Heart left ventricle (tissue), 16 donors: ENCODE results near the gene KCNV2. TPM values are rescaled to one million over a fixed set of nuclear protein-coding genes. Genes with fewer than 3 reads are reported as not detected.

Experiments
- ATAC-seq, 4 donors: fragments of 200-7000 bp; cut with Tn5 transposase; one replicate each; pipeline ENCODE4 v1.9.1; 2020 to 2022; ENCODE audit warnings: moderate library complexity in 4 of 4, mild to moderate bottlenecking in 3 of 4, moderate number of reproducible peaks in 1 of 4
- DNase-seq, 5 donors: peaks; one replicate each; pipeline ENCODE4 v3.0.0-alpha.2; 2020
- H3K27ac ChIP-seq, 12 donors: fragments of 200-600 bp; sonication (generic) in 4 of 12; one replicate each; pipeline versions ENCODE4 v1.5.0 to v1.8.0; 2016 to 2022; ENCODE audit warnings: mild to moderate bottlenecking in 2 of 12
- H3K27me3 ChIP-seq, 9 donors: fragments of 200-600 bp; sonication (generic) in 2 of 9; one replicate each; pipeline versions ENCODE4 v1.5.1 to v1.8.0; 2016 to 2022; ENCODE audit warnings: mild to moderate bottlenecking in 3 of 9
- H3K36me3 ChIP-seq, 9 donors: fragments of 200-600 bp; sonication (generic) in 2 of 9; one replicate each; pipeline versions ENCODE4 v1.5.0 to v1.8.0; 2018 to 2022; ENCODE audit warnings: mild to moderate bottlenecking in 2 of 9
- H3K4me1 ChIP-seq, 12 donors: fragments of 200-600 bp; sonication (generic) in 4 of 12; one replicate each; pipeline versions ENCODE4 v1.5.0 to v1.8.0; 2016 to 2022; ENCODE audit warnings: mild to moderate bottlenecking in 3 of 12
- H3K4me3 ChIP-seq, 12 donors: fragments of 200-600 bp; sonication (generic) in 4 of 12; one replicate each; pipeline versions ENCODE4 v1.5.0 to v1.8.0; 2017 to 2022; ENCODE audit warnings: mild to moderate bottlenecking in 9 of 12, moderate library complexity in 4 of 12
- H3K9me3 ChIP-seq, 12 donors: fragments of 200-600 bp; sonication (generic) in 4 of 12; one replicate each; pipeline versions ENCODE4 v1.5.0 to v1.8.0; 2016 to 2022; ENCODE audit warnings: mild to moderate bottlenecking in 1 of 12
- CTCF ChIP-seq, 12 donors: fragments of 200-600 bp; sonication (generic) in 4 of 12; IDR thresholded peaks; one replicate each; pipeline versions ENCODE4 v1.5.0 to v1.8.0; 2018 to 2022; ENCODE audit warnings: antibody characterized with exemption in 12 of 12, mild to moderate bottlenecking in 5 of 12
- POLR2A ChIP-seq, 2 donors: fragments of 450-650 bp; IDR thresholded peaks; one replicate each; pipeline ENCODE4 v1.6.1; 2017; ENCODE audit warnings: antibody characterized with exemption in 2 of 2, mild to moderate bottlenecking in 2 of 2, moderate library complexity in 2 of 2
- WGBS, 4 donors: extraction: QIAGEN DNeasy Blood & Tissue Kit in 2 of 4; methylation state at CpG; one replicate each; pipeline versions ENCODE4 v1.1.5 to v1.1.7; 2013 to 2018; 5-methylcytosine and 5-hydroxymethylcytosine counted together
- intact Hi-C, 10 donors: fragments of 100-400 bp; cut with DNase I; formaldehyde crosslinking; loops; one replicate each; pipeline versions ENCODE4 v1.11.1 to v1.14.2; 2022
- polyA plus RNA-seq, 2 donors: library from polyadenylated mRNA; stranded (reverse); fragments of 200-250 nt; gene quantifications; one replicate each; pipeline ENCODE4 v1.2.3, GENCODE V29; 2013
- total RNA-seq, 9 donors: library from RNA; depleted of rRNA in 2 of 9; stranded (reverse); fragments of >200 nt in 2 of 9; fragmentation: NEBNext Ultra II Directional in 3 of 9; extraction: Animal tissue kit (Norgen Biotek cat#: 25700) in 3 of 9; gene quantifications; one replicate each; pipeline versions ENCODE4 v1.1.0 to v1.2.4, GENCODE V29; 2016 to 2023
- donor health status: ischemic (EF 13 %, LVEDD 7.1; RV severe dilation, severe dysfunction).
- donor health status: healthy with polysubstance abuse.
- donor health status: DM: no; HTN: yes; CAD: no.
- donor health status: DM: no; HTN: no; CAD: no.
- donor health status: ischemic (EF 25% LVEDD 6.9; RV normal size, moderate dysfunction).
- donor health status: ischemic (EF 25% LVEDD 5.7; RV mildly dilated, moderate dysfunction).
- donor health status: healthy.
- donor health status: DM: yes; HTN: yes; CAD: no.
- donor health status: ischemic (EF 35%, LVEDD 5.7; RV mildly dilated, moderate dysfunction).
- donor health status: nonischemic (EF 11% LVEDD 7.7; RV severe dilation, severe dysfunction).
- donor health status: DM: yes; HTN: yes; CAD: no.
- donor health status: PGD.
- donor health status: ischemic (EF 29% LVEDD 5.4; RV normal size, mild dysfunction).
- donor health status: nonischemic (EF 23%, LVEDD 6.1; RV moderate dilation, normal function).

The KCNV2 gene
- total and polyA plus RNA-seq, 11 donors: not detected

- peaks cover 0 to 7% (median 0%) of the 10 kb centered on the region in 12 donors for H3K4me1 ChIP-seq
- H3K4me3 ChIP-seq: no peak overlapping the region
- 75 to 82% (median 78%) methylated on average over 5 of the region's 5 CpGs for WGBS, 4 donors
- no peak for ATAC-seq
- intact Hi-C loops: no loop called here
- H3K27me3 ChIP-seq: no peaks in the 10 kb centered on the region
- no peak for DNase-seq
- TF ChIP-seq CTCF (IDR thresholded peaks at IDR 0.05) (no peak), POLR2A (IDR thresholded peaks at IDR 0.05) (no peak)
- no peak overlapping the region for H3K27ac ChIP-seq
- no peaks in the 10 kb centered on the region for H3K36me3 ChIP-seq
- no peaks in the 10 kb centered on the region for H3K9me3 ChIP-seq
Observed at GRCh38 chr9:2743937-2744529, 26.7 kb downstream of the KCNV2 start.

- no peaks in the 10 kb centered on the region for H3K27me3 ChIP-seq
- no peak for DNase-seq
- TF ChIP-seq CTCF (IDR thresholded peaks at IDR 0.05) (no peak), POLR2A (IDR thresholded peaks at IDR 0.05) (no peak)
- WGBS, 4 donors: 73 to 80% (median 79%) methylated on average over 9 of the region's 9 CpGs
- no peak overlapping the region for H3K4me3 ChIP-seq
- peaks cover 0 to 5% (median 0%) of the 10 kb centered on the region in 12 donors for H3K9me3 ChIP-seq
- intact Hi-C loops: no loop called here
- ATAC-seq: no peak
- H3K4me1 ChIP-seq: peaks cover 0 to 7% (median 0%) of the 10 kb centered on the region in 12 donors
- H3K27ac ChIP-seq: no peak overlapping the region
- no peaks in the 10 kb centered on the region for H3K36me3 ChIP-seq
Observed at GRCh38 chr9:2745560-2746380, 28.5 kb downstream of the KCNV2 start.

- Histone ChIP-seq H3K27ac (no peak overlapping the region), H3K27me3 (no peaks in the 10 kb centered on the region), H3K4me3 (no peak overlapping the region), H3K9me3 (peaks cover 0 to 5% (median 0%) of the 10 kb centered on the region in 12 donors), H3K4me1 (no peaks in the 10 kb centered on the region), H3K36me3 (no peaks in the 10 kb centered on the region)
- DNase-seq (no peak), ATAC-seq (no peak)
- WGBS, 4 donors: 96 to 100% (median 98%) methylated on average over 2 of the region's 2 CpGs
- TF ChIP-seq POLR2A (IDR thresholded peaks at IDR 0.05) (no peak), CTCF (IDR thresholded peaks at IDR 0.05) (no peak)
- intact Hi-C loops: no loop called here
Observed at GRCh38 chr9:2749485-2749884, 32.2 kb downstream of the KCNV2 start.

GRCh38 chr9:2755285-2755684 is 38.0 kb downstream of the KCNV2 start:
- TF ChIP-seq CTCF (IDR thresholded peaks at IDR 0.05) (no peak), POLR2A (IDR thresholded peaks at IDR 0.05) (no peak)
- Histone ChIP-seq H3K4me3 (no peak overlapping the region), H3K27me3 (no peaks in the 10 kb centered on the region), H3K4me1 (peaks cover 0 to 5% (median 0%) of the 10 kb centered on the region in 12 donors), H3K9me3 (peaks cover 0 to 4% (median 0%) of the 10 kb centered on the region in 12 donors), H3K27ac (no peak overlapping the region), H3K36me3 (no peaks in the 10 kb centered on the region)
- WGBS, 4 donors: 71 to 78% (median 75%) methylated on average over 1 of the region's 1 CpG
- DNase-seq: no peak
- intact Hi-C loops: no loop called here
- ATAC-seq: no peak
